ENCODE measurements around the gene PGM2L1.

DNA sequence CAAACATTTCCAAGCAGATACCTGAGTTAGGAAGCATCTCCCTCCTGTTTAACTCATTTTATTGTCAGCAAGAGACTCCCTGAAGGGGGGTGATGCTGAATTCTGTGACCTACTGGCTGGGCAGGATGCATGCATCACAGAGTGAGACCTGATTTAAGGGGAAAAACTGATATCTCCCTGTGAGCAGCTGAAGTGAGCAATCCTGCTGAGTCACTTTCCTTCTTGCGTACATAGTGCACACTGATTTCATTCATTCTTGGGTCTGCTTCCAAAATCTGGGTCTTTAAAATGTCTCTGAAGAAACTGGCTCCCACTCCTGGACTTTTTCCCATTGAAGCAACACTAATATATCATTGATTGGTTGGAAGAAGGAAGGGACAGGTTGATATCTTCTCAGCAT is 110.1 kb downstream of the PGM2L1 start:
- no peak for TF ChIP-seq CTCF (IDR thresholded peaks at IDR 0.05)
- TF ChIP-seq POLR2A (IDR thresholded peaks at IDR 0.05): no peak
